Neural crest cell (in vitro differentiated cells): ENCODE measurements around the gene AAR2. TPM values are rescaled to one million over a fixed set of nuclear protein-coding genes. Genes with fewer than 3 reads are reported as not detected.

ENCODE experiments used
- DNase-seq: peaks from one replicate; pipeline ENCODE4 v3.0.0; 2021; ENCODE audit warnings: low read depth, mixed read lengths, low spot score
- H3K27ac Mint-ChIP-seq: one replicate; pipeline ENCODE4 v1.8.0; 2021; ENCODE audit warnings: mild to moderate bottlenecking, mixed read lengths; ENCODE audit not compliant: unreplicated experiment
- H3K27me3 Mint-ChIP-seq: 2 replicates; pipeline ENCODE4 v1.8.0; 2021; ENCODE audit warnings: low read depth, mild to moderate bottlenecking, mixed read lengths
- H3K36me3 Mint-ChIP-seq: 2 replicates; pipeline ENCODE4 v1.8.0; 2021; ENCODE audit warnings: low read depth, mild to moderate bottlenecking, mixed read lengths
- H3K4me1 Mint-ChIP-seq: 2 replicates; pipeline ENCODE4 v1.8.0; 2021; ENCODE audit warnings: mixed read lengths
- H3K4me3 Mint-ChIP-seq: one replicate; pipeline ENCODE4 v1.8.0; 2021; ENCODE audit warnings: mild to moderate bottlenecking, mixed read lengths
- H3K9me3 Mint-ChIP-seq: 2 replicates; pipeline ENCODE4 v1.8.0; 2021; ENCODE audit warnings: mixed read lengths
- CTCF ChIP-seq: fragments of 200-600 bp; sonication (generic); conservative IDR thresholded peaks from 2 replicates; pipeline ENCODE4 v1.5.0; 2021; ENCODE audit warnings: antibody characterized with exemption, mild to moderate bottlenecking
- long read RNA-seq: library from polyadenylated mRNA; unstranded; transcript quantifications from one replicate; pipeline ENCODE4 v2.0.0, GENCODE V29; 2020
- total RNA-seq: library from RNA; stranded (reverse); gene quantifications from 2 replicates; pipeline ENCODE4 v1.2.1, GENCODE V29; 2021

AAR2 gene, protein sequence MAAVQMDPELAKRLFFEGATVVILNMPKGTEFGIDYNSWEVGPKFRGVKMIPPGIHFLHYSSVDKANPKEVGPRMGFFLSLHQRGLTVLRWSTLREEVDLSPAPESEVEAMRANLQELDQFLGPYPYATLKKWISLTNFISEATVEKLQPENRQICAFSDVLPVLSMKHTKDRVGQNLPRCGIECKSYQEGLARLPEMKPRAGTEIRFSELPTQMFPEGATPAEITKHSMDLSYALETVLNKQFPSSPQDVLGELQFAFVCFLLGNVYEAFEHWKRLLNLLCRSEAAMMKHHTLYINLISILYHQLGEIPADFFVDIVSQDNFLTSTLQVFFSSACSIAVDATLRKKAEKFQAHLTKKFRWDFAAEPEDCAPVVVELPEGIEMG
- 33.0 and 33.2 TPM in 2 replicates for total RNA-seq
- long read RNA-seq, transcript AAR2-201 (4 exons, 2,430 nt): major isoform, 111 of 156 reads
- long read RNA-seq, partial matches to known transcripts: 25 of 156 reads
- long read RNA-seq, other reads (novel, unspliced or antisense): 18 of 156 reads

- peak within 1 kb of the TSS; percentile 96 for H3K4me3 Mint-ChIP-seq
Measured at GRCh38 chr20:36235892-36236785, at the start of gene AAR2. Gene AAR2, plus strand, starts transcription at chr20:36236478. Its CDS starts 3,391 bp downstream, at chr20:36239869.

DNA sequence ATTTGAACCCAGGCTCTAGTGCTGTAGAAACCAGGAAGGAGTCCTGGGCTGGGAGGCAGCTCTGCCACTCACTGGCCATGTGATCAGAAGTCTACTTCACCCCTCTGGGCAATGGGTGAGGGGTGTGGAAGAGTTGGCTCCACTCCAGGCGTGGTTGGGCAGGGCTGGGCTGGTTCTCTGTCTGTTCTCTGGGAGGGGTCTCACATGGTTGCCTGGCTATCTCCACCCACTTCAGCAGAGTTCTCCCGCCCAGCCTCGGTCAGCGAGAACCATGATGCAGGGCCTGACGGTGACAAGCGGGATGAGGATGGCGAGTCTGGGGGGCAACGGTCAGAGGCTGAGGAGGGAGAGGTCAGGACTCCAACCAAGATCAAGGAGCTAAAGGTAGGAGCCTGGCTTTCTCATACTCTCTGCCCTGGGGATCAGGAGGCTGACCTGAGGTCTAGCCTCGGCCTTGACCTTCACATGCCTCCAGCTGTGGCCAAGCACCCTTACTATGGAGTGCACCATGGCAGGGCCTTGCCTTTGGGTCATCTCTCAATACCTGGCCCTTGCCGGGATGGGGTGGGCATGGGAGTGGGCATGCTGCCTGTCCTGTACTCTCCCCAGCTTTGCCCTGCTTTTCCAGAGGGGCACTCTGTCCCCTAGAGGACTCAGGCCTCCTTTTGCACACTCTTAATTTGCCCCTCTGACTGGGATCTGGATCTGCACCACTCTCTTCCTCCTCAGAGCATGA, 42.1 kb upstream of the AAR2 start:
- Mint-ChIP-seq H3K36me3 (peaks cover under 1% of the 10 kb centered on the region), H3K4me1 (no peaks in the 10 kb centered on the region), H3K9me3 (no peaks in the 10 kb centered on the region), H3K27me3 (no peaks in the 10 kb centered on the region), H3K4me3 (no peak overlapping the region), H3K27ac (no peak overlapping the region)
- TF ChIP-seq CTCF: no peak
- no peak for DNase-seq

More at GRCh38 chr20:36235892-36236785, at the start of gene AAR2:
- no peaks in the 10 kb centered on the region for H3K36me3 Mint-ChIP-seq
- no peak for TF ChIP-seq CTCF
- peak; percentile 77 for DNase-seq
- no peaks in the 10 kb centered on the region for H3K9me3 Mint-ChIP-seq
- peaks cover 27% of the 10 kb centered on the region for H3K4me1 Mint-ChIP-seq
- H3K27me3 Mint-ChIP-seq: no peaks in the 10 kb centered on the region
- H3K27ac Mint-ChIP-seq: peak within 1 kb of the TSS; percentile 99

- DNase-seq: no peak
- Mint-ChIP-seq H3K36me3 (no peaks in the 10 kb centered on the region), H3K4me3 (no peak overlapping the region), H3K4me1 (peaks cover 10% of the 10 kb centered on the region), H3K27ac (no peak overlapping the region), H3K27me3 (no peaks in the 10 kb centered on the region), H3K9me3 (no peaks in the 10 kb centered on the region)
- TF ChIP-seq CTCF: no peak
Measured at GRCh38 chr20:36196676-36197075, 39.6 kb upstream of the AAR2 start.

GRCh38 chr20:36197271-36197670, 39.0 kb upstream of the AAR2 start:
- Mint-ChIP-seq H3K27me3 (no peaks in the 10 kb centered on the region), H3K27ac (no peak overlapping the region), H3K9me3 (no peaks in the 10 kb centered on the region), H3K36me3 (no peaks in the 10 kb centered on the region), H3K4me1 (peaks cover 10% of the 10 kb centered on the region), H3K4me3 (no peak overlapping the region)
- no peak for TF ChIP-seq CTCF
- no peak for DNase-seq
